SK-N-SH (cell line): ENCODE data around the gene RPL27.

ENCODE experiments used
- CTCF ChIP-seq: fragments of 200-600 bp; sonication (generic); IDR thresholded peaks from 2 replicates; pipeline ENCODE4 v1.6.1; 2017; ENCODE audit warnings: antibody characterized with exemption, mild to moderate bottlenecking, moderate library complexity
- EP300 ChIP-seq, 2 experiments: IDR thresholded peaks; 2 replicates each; pipeline versions ENCODE4 v1.4.0 to v1.6.1; 2012; ENCODE audit warnings: borderline replicate concordance in 1 of 2, low read depth in 1 of 2, low read length in 1 of 2
- NRF1 ChIP-seq: IDR thresholded peaks from 2 replicates; pipeline ENCODE4 v1.6.1; 2012; ENCODE audit warnings: low read depth, mild to moderate bottlenecking, low read length
- POLR2AphosphoS5 ChIP-seq: IDR thresholded peaks from 2 replicates; pipeline ENCODE4 v1.6.1; 2012; ENCODE audit warnings: low read depth, low read length
- SIN3A ChIP-seq: IDR thresholded peaks from 2 replicates; pipeline ENCODE4 v1.6.1; 2012; ENCODE audit warnings: low read depth, mild to moderate bottlenecking, low read length, moderate library complexity, borderline replicate concordance
- TAF1 ChIP-seq: IDR thresholded peaks from 2 replicates; pipeline ENCODE4 v1.6.1; 2012; ENCODE audit warnings: low read depth, mild to moderate bottlenecking, low read length, moderate library complexity, borderline replicate concordance
- TEAD4 ChIP-seq: IDR thresholded peaks from 2 replicates; pipeline ENCODE4 v1.4.0; 2012; ENCODE audit warnings: mild to moderate bottlenecking, borderline replicate concordance; ENCODE audit not compliant: insufficient read depth
- TF ChIP-seq, protein P1 (sequence below): IDR thresholded peaks from 2 replicates; pipeline ENCODE4 v1.4.0; 2012; ENCODE audit warnings: low read depth, borderline replicate concordance
- TF ChIP-seq, protein P2 (sequence below): IDR thresholded peaks from 2 replicates; pipeline ENCODE4 v1.4.0; 2012; ENCODE audit warnings: low read depth
- TF ChIP-seq, protein P3 (sequence below): IDR thresholded peaks from 2 replicates; pipeline ENCODE4 v1.6.1; 2012; ENCODE audit warnings: mild to moderate bottlenecking, low read depth, low read length, moderate library complexity

DNA sequence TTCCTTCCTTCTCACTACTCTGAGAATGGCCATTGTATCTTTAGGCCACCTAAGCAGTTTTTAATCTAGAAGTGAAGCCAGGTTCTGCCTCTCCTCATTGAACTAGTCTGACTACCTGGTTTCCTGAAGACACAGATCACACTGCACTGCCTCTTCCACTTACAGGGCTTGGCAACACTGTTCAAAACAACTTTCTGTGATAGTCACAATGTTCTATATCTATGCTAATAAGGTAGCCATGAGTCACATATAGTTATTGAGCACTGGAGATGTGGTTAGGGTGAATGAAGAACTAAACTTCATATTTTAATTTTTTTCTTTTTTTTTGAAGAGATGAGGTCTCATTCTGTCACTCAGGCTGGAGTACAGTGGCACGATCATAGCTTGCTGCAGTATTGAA lies 53.8 kb downstream of the RPL27 start:
- TF ChIP-seq POLR2AphosphoS5 (no peak), CTCF (no peak), TAF1 (no peak), EP300 (IDR thresholded peaks at IDR 0.05; ENCODE audit: borderline replicate concordance in 1 of 2, low read depth in 1 of 2, low read length in 1 of 2) (no peak), TEAD4 (no peak), NRF1 (no peak), SIN3A (no peak)
- TF ChIP-seq, protein P1, sequence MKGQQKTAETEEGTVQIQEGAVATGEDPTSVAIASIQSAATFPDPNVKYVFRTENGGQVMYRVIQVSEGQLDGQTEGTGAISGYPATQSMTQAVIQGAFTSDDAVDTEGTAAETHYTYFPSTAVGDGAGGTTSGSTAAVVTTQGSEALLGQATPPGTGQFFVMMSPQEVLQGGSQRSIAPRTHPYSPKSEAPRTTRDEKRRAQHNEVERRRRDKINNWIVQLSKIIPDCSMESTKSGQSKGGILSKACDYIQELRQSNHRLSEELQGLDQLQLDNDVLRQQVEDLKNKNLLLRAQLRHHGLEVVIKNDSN: no peak
- TF ChIP-seq, protein P2, sequence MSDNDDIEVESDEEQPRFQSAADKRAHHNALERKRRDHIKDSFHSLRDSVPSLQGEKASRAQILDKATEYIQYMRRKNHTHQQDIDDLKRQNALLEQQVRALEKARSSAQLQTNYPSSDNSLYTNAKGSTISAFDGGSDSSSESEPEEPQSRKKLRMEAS: no peak
- TF ChIP-seq, protein P3, sequence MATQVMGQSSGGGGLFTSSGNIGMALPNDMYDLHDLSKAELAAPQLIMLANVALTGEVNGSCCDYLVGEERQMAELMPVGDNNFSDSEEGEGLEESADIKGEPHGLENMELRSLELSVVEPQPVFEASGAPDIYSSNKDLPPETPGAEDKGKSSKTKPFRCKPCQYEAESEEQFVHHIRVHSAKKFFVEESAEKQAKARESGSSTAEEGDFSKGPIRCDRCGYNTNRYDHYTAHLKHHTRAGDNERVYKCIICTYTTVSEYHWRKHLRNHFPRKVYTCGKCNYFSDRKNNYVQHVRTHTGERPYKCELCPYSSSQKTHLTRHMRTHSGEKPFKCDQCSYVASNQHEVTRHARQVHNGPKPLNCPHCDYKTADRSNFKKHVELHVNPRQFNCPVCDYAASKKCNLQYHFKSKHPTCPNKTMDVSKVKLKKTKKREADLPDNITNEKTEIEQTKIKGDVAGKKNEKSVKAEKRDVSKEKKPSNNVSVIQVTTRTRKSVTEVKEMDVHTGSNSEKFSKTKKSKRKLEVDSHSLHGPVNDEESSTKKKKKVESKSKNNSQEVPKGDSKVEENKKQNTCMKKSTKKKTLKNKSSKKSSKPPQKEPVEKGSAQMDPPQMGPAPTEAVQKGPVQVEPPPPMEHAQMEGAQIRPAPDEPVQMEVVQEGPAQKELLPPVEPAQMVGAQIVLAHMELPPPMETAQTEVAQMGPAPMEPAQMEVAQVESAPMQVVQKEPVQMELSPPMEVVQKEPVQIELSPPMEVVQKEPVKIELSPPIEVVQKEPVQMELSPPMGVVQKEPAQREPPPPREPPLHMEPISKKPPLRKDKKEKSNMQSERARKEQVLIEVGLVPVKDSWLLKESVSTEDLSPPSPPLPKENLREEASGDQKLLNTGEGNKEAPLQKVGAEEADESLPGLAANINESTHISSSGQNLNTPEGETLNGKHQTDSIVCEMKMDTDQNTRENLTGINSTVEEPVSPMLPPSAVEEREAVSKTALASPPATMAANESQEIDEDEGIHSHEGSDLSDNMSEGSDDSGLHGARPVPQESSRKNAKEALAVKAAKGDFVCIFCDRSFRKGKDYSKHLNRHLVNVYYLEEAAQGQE: no peak
